Small intestine (tissue), 7 donors: ENCODE data around the gene CDH16. TPM values are rescaled to one million over a fixed set of nuclear protein-coding genes. Genes with fewer than 3 reads are reported as not detected.
"Not testable (repeated sequence)": the region's sequence is repeated elsewhere in the genome, so short reads cannot be mapped to it uniquely, and the experiment has no call there.

Experiments
- DNase-seq, 2 donors: peaks; one replicate each; pipeline versions ENCODE4 v3.0.0 to v3.0.0-alpha.2; 2013
- FAIRE-seq: peaks from 2 replicates; lab custom pipeline; 2012; peaks lifted over from hg19 to GRCh38; lab: Jason Lieb, UNC
- H3K27ac ChIP-seq, 3 donors: one replicate each; pipeline ENCODE4 v1.5.1; 2013; ENCODE audit warnings: low read length in 2 of 3, mild to moderate bottlenecking in 2 of 3, control low read depth in 1 of 3, inconsistent platforms in 1 of 3, low read depth in 1 of 3, moderate library complexity in 1 of 3
- H3K27me3 ChIP-seq, 3 donors: one replicate each; pipeline ENCODE4 v1.6.1; 2013; ENCODE audit warnings: low read length in 3 of 3, inconsistent platforms in 1 of 3; ENCODE audit not compliant: control insufficient read depth in 3 of 3, insufficient read depth in 3 of 3
- H3K36me3 ChIP-seq, 3 donors: one replicate each; pipeline ENCODE4 v1.6.1; 2013; ENCODE audit warnings: low read length in 3 of 3, inconsistent platforms in 1 of 3, low read depth in 1 of 3, mild to moderate bottlenecking in 1 of 3, moderate library complexity in 1 of 3; ENCODE audit not compliant: control insufficient read depth in 3 of 3, insufficient read depth in 2 of 3
- H3K4me1 ChIP-seq, 3 donors: one replicate each; pipeline ENCODE4 v1.6.1; 2013; ENCODE audit warnings: low read length in 2 of 3, inconsistent platforms in 1 of 3, low read depth in 1 of 3, mild to moderate bottlenecking in 1 of 3, moderate library complexity in 1 of 3; ENCODE audit not compliant: control insufficient read depth in 3 of 3, insufficient read depth in 2 of 3
- H3K4me3 ChIP-seq, 3 donors: one replicate each; pipeline ENCODE4 v1.5.1; 2013; ENCODE audit warnings: low read length in 3 of 3, control low read depth in 1 of 3, inconsistent platforms in 1 of 3, low read depth in 1 of 3, mild to moderate bottlenecking in 1 of 3, moderate library complexity in 1 of 3
- H3K9me3 ChIP-seq, 2 donors: one replicate each; pipeline ENCODE4 v1.6.1; 2013; ENCODE audit warnings: low read depth in 1 of 2, low read length in 1 of 2; ENCODE audit not compliant: control insufficient read depth in 2 of 2, insufficient read depth in 1 of 2
- WGBS, 3 donors: extraction: QIAGEN DNeasy Blood & Tissue Kit; methylation state at CpG; one replicate each; pipeline ENCODE4 v1.1.7; 2013; 5-methylcytosine and 5-hydroxymethylcytosine counted together
- polyA plus RNA-seq, 4 donors: library from polyadenylated mRNA; stranded (reverse) in 3 of 4; unstranded in 1 of 4; fragments of 200-250 nt in 3 of 4; fragments of 120-200 nt in 1 of 4; gene quantifications; one replicate each; pipeline versions ENCODE4 v1.2.1 to v1.2.3, GENCODE V29; 2013
- donor health status: healthy with polysubstance abuse.
- donor health status: control.
- donor health status: control.
- donor health status: Bipolar disorder and iron deficiency.
- donor health status: healthy.

Gene CDH16
- polyA plus RNA-seq, 4 donors: 0.91 to 8.5 (median 4.4) TPM

GRCh38 chr16:66871363-66871762 lies 47.3 kb downstream of the CDH16 start:
- not testable (repeated sequence) for H3K4me3 ChIP-seq, H3K36me3 ChIP-seq, DNase-seq, FAIRE-seq, H3K27me3 ChIP-seq, H3K9me3 ChIP-seq
- Histone ChIP-seq H3K27ac (peak overlapping the region; percentile 52 to 90 (median 70)), H3K4me1 (peaks cover 0 to 20% (median 0%) of the 10 kb centered on the region in 3 donors)
- 55 to 74% (median 61%) methylated on average over 2 of the region's 2 CpGs for WGBS, 3 donors

- WGBS, 3 donors: 84 to 94% (median 89%) methylated on average over 1 of the region's 1 CpG
- Histone ChIP-seq H3K9me3 (no peaks in the 10 kb centered on the region), H3K36me3 (no peaks in the 10 kb centered on the region), H3K27ac (no peak overlapping the region), H3K27me3 (no peaks in the 10 kb centered on the region), H3K4me3 (no peak overlapping the region), H3K4me1 (peaks cover 0 to 20% (median 0%) of the 10 kb centered on the region in 3 donors)
- DNase-seq: no peak
- FAIRE-seq: no peak
These were observed 49.3 kb downstream of the CDH16 start for GRCh38 chr16:66869424-66869823.

GRCh38 chr16:66863707-66864106 lies 55.0 kb downstream of the CDH16 start:
- H3K27me3 ChIP-seq: no peaks in the 10 kb centered on the region
- H3K27ac ChIP-seq: no peak overlapping the region
- no peak for FAIRE-seq
- DNase-seq: no peak
- H3K36me3 ChIP-seq: no peaks in the 10 kb centered on the region
- no peaks in the 10 kb centered on the region for H3K9me3 ChIP-seq
- no peak overlapping the region for H3K4me3 ChIP-seq
- no peaks in the 10 kb centered on the region for H3K4me1 ChIP-seq

GRCh38 chr16:66862023-66862520 lies 56.6 kb downstream of the CDH16 start:
- Histone ChIP-seq H3K36me3 (no peaks in the 10 kb centered on the region), H3K4me3 (no peak overlapping the region), H3K9me3 (no peaks in the 10 kb centered on the region), H3K27ac (no peak overlapping the region), H3K4me1 (no peaks in the 10 kb centered on the region), H3K27me3 (no peaks in the 10 kb centered on the region)
- no peak for FAIRE-seq
- DNase-seq: no peak
- WGBS, 3 donors: 81 to 86% (median 82%) methylated on average over 8 of the region's 8 CpGs

DNA sequence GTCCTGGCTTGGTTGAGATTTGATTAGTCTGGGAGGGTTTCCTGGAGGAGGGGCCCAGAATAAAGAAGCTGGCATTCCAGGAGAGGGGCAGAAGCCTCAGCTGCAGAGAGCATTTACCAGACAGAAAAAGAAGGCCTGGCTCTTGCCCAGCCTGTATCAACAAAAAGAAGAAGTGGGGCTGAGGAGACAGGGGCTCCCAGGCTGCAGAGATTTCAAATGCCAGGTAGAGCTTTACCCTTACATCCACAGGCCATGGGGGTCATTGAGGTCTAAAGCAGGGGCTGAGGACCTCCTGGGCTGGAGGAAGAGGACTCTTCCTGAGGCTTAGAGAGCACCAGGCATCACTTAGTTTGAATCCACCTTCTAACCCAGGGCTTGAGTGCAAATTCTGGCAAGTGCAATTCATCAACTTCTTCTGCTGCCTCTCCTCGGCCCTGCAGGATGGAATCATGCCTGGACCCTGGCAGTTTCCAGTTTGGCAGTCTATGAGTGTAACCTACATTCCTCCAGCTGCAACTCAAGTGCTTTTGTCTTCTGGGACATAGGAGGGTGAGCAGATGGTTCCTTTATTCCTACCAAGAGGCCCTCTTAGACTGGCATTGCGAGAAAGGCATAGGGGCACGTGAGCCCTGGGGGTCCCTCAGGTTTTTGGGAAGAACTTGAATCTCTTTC lies 59.2 kb downstream of the CDH16 start:
- FAIRE-seq (no peak), DNase-seq (no peak)
- Histone ChIP-seq H3K4me3 (no peak overlapping the region), H3K27ac (no peak overlapping the region), H3K4me1 (no peaks in the 10 kb centered on the region), H3K36me3 (peaks cover 0 to 2% (median 0%) of the 10 kb centered on the region in 3 donors), H3K27me3 (no peaks in the 10 kb centered on the region), H3K9me3 (no peaks in the 10 kb centered on the region)
- WGBS, 3 donors: 82 to 97% (median 85%) methylated on average over 3 of the region's 3 CpGs

- no peak overlapping the region for H3K4me3 ChIP-seq
- WGBS, 3 donors: 39 to 45% (median 41%) methylated on average over 4 of the region's 4 CpGs
- peaks cover 0 to 2% (median 0%) of the 10 kb centered on the region in 3 donors for H3K36me3 ChIP-seq
- FAIRE-seq: no peak
- no peaks in the 10 kb centered on the region for H3K27me3 ChIP-seq
- no peak overlapping the region for H3K27ac ChIP-seq
- no peaks in the 10 kb centered on the region for H3K9me3 ChIP-seq
- DNase-seq: peak in 1 of 2 donors; percentile 41
- no peaks in the 10 kb centered on the region for H3K4me1 ChIP-seq
These were observed 59.8 kb downstream of the CDH16 start for GRCh38 chr16:66858740-66859396.

Other genes with a start within 250 kb of the CDH16 start
- gene CMTM4, start 222.1 kb downstream of the CDH16 start, polyA plus RNA-seq: 10 to 100 TPM; 21.1 to 54.3 (median 43.0) TPM
- 10 to 100 TPM; 37.8 to 92.9 (median 62.6) TPM for gene DYNC1LI2, start 167.3 kb downstream of the CDH16 start, polyA plus RNA-seq
- under 1 TPM in 1 of 4 donors, not detected in 3; 0.04 TPM for gene TERB1, start 117.3 kb downstream of the CDH16 start, polyA plus RNA-seq
- gene NAE1, start 87.9 kb downstream of the CDH16 start, polyA plus RNA-seq: 10 to 100 TPM; 39.4 to 60.9 (median 47.1) TPM
- 10 to 100 TPM in 3 of 4 donors, 1 to 10 TPM in 1; 6.4 to 89.7 (median 47.7) TPM for gene CA7, start 74.5 kb downstream of the CDH16 start, polyA plus RNA-seq
- 10 to 100 TPM in 1 of 4 donors, 1 to 10 TPM in 3; 1.6 to 11.2 (median 4.3) TPM for gene PDP2, start 38.4 kb downstream of the CDH16 start, polyA plus RNA-seq
- 10 to 100 TPM in 1 of 4 donors, 1 to 10 TPM in 2, under 1 TPM in 1; 0.83 to 10.9 (median 3.6) TPM for gene RRAD, start 6.7 kb upstream of the CDH16 start, polyA plus RNA-seq
- gene CIAO2B, start 15.5 kb upstream of the CDH16 start, polyA plus RNA-seq: 100 to 1,000 TPM in 3 of 4 donors, 10 to 100 TPM in 1; 79.7 to 274 (median 232) TPM
- 100 to 1,000 TPM; 221 to 337 (median 294) TPM for gene CES2, start 16.6 kb upstream of the CDH16 start, polyA plus RNA-seq
- gene CES3, start 42.4 kb upstream of the CDH16 start, polyA plus RNA-seq: 10 to 100 TPM; 14.6 to 36.0 (median 24.3) TPM
- 10 to 100 TPM in 2 of 4 donors, 1 to 10 TPM in 2; 4.8 to 26.3 (median 10.5) TPM for gene CES4A, start 69.7 kb upstream of the CDH16 start, polyA plus RNA-seq
- gene CBFB, start 110.3 kb upstream of the CDH16 start, polyA plus RNA-seq: 10 to 100 TPM in 2 of 4 donors, 1 to 10 TPM in 2; 5.4 to 21.6 (median 10.7) TPM
- gene PHAF1, start 191.1 kb upstream of the CDH16 start, polyA plus RNA-seq: 10 to 100 TPM in 2 of 4 donors, 1 to 10 TPM in 2; 5.9 to 13.6 (median 8.7) TPM
- 1 to 10 TPM in 3 of 4 donors, under 1 TPM in 1; 0.89 to 4.9 (median 2.6) TPM for gene B3GNT9, start 232.1 kb upstream of the CDH16 start, polyA plus RNA-seq
- gene TRADD, start 241.0 kb upstream of the CDH16 start, polyA plus RNA-seq: 10 to 100 TPM; 16.6 to 37.8 (median 23.6) TPM
- 10 to 100 TPM in 1 of 4 donors, 1 to 10 TPM in 3; 5.8 to 13.1 (median 6.9) TPM for gene FBXL8, start 241.1 kb upstream of the CDH16 start, polyA plus RNA-seq
- gene HSF4, start 245.9 kb upstream of the CDH16 start, polyA plus RNA-seq: 10 to 100 TPM in 1 of 4 donors, 1 to 10 TPM in 3; 4.6 to 15.1 (median 7.6) TPM